H1 (cell line): ENCODE measurements around the gene CEACAM8.

Source experiments
- CTCF ChIP-seq, 3 experiments: IDR thresholded peaks; 1 replicate in 2 of 3; 2 replicates in 1 of 3; pipeline versions ENCODE4 v1.5.1 to v1.6.1; 2011; ENCODE audit warnings: low read length in 3 of 3, mild to moderate bottlenecking in 3 of 3, inconsistent platforms in 2 of 3, low read depth in 1 of 3, moderate library complexity in 1 of 3; ENCODE audit not compliant: insufficient read depth in 1 of 3; ENCODE audit errors: control extremely low read depth in 1 of 3
- EGR1 ChIP-seq: IDR thresholded peaks from 2 replicates; pipeline ENCODE4 v1.6.1; 2011; ENCODE audit warnings: low read depth, low read length, borderline replicate concordance
- KDM4A ChIP-seq: IDR thresholded peaks from one replicate; pipeline ENCODE4 v1.7.1; 2012; ENCODE audit warnings: low read depth, mild to moderate bottlenecking, moderate library complexity, low read length, inconsistent platforms; ENCODE audit not compliant: severe bottlenecking
- MAFK ChIP-seq: IDR thresholded peaks from 2 replicates; pipeline ENCODE4 v1.6.1; 2012; ENCODE audit warnings: low read depth, mild to moderate bottlenecking, improper control_type of control experiment, low read length
- PHF8 ChIP-seq: fragments of 200-600 bp; sonication (generic); conservative IDR thresholded peaks from 2 replicates; pipeline ENCODE4 v1.7.1; 2012; ENCODE audit warnings: low read depth, mild to moderate bottlenecking, inconsistent platforms, low read length, moderate library complexity
- POLR2A ChIP-seq, 2 experiments: IDR thresholded peaks; 1 replicate in 1 of 2; 2 replicates in 1 of 2; pipeline ENCODE4 v1.6.1; 2011; ENCODE audit warnings: low read depth in 2 of 2, low read length in 2 of 2, mild to moderate bottlenecking in 2 of 2; ENCODE audit errors: control extremely low read depth in 1 of 2
- TAF1 ChIP-seq: IDR thresholded peaks from 2 replicates; pipeline ENCODE4 v1.6.1; 2011; ENCODE audit warnings: mild to moderate bottlenecking, low read depth, low read length
- YY1 ChIP-seq: IDR thresholded peaks from 2 replicates; pipeline ENCODE4 v1.6.1; 2011; ENCODE audit warnings: low read depth, mild to moderate bottlenecking, low read length
- TF ChIP-seq, protein P1 (sequence below): IDR thresholded peaks from 2 replicates; pipeline ENCODE4 v1.6.1; 2012; ENCODE audit warnings: inconsistent platforms

GRCh38 chr19:42534391-42534790 lies 60.3 kb downstream of the CEACAM8 start:
- TF ChIP-seq YY1: no peak
- TF ChIP-seq, protein P1, sequence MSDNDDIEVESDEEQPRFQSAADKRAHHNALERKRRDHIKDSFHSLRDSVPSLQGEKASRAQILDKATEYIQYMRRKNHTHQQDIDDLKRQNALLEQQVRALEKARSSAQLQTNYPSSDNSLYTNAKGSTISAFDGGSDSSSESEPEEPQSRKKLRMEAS: no peak
- TF ChIP-seq PHF8: no peak
- no peak for TF ChIP-seq CTCF (IDR thresholded peaks at IDR 0.05; ENCODE audit: control extremely low read depth in 1 of 3, insufficient read depth in 1 of 3, low read depth in 1 of 3, low read length in 3 of 3)
- TF ChIP-seq POLR2A (IDR thresholded peaks at IDR 0.05; ENCODE audit: control extremely low read depth in 1 of 2, low read depth in 2 of 2, low read length in 2 of 2): no peak
- no peak for TF ChIP-seq MAFK
- TF ChIP-seq EGR1: no peak
- TF ChIP-seq KDM4A: no peak
- TF ChIP-seq TAF1: no peak
